GM18951 (cell line): Measurements from ENCODE around the gene DPF1.

Experiments used
- POLR2A ChIP-seq: IDR thresholded peaks from 4 replicates; pipeline ENCODE4 v1.6.1; 2011; ENCODE audit warnings: mild to moderate bottlenecking; ENCODE audit not compliant: insufficient read length, insufficient read depth; ENCODE audit errors: extremely low read depth
- in situ Hi-C: fragments of 300-500 bp; cut with MboI; formaldehyde crosslinking; loops from one replicate; pipeline ENCODE4 v1.12.0; 2022; ENCODE audit warnings: low sequenced_read_pairs, mixed read lengths, inconsistent platforms; ENCODE audit not compliant: unreplicated experiment

The DPF1 gene

GRCh38 chr19:38221919-38222830 is 1.8 kb downstream of the DPF1 start:
- no peak for TF ChIP-seq POLR2A
- in situ Hi-C loops = no loop called here

DNA sequence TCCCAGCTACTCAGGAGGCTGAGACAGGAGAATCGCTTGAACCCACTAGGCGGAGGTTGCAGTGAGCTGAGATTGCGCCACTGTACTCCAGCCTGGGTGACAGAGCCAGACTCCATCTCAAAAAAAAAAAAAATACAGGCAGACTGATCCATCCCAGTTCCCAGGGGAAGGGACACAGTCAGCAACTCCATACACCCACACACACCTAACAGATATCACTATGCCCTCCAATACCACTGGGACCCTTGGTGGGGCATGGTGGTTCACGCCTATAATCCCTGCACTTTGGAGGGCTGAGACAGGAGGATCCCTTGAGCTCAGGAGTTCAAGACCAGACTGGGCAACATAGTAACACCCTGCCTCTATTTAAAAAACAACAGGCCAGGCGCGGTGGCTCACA is 2.6 kb downstream of the DPF1 start:
- TF ChIP-seq POLR2A = no peak
- in situ Hi-C loops = no loop called here

DNA sequence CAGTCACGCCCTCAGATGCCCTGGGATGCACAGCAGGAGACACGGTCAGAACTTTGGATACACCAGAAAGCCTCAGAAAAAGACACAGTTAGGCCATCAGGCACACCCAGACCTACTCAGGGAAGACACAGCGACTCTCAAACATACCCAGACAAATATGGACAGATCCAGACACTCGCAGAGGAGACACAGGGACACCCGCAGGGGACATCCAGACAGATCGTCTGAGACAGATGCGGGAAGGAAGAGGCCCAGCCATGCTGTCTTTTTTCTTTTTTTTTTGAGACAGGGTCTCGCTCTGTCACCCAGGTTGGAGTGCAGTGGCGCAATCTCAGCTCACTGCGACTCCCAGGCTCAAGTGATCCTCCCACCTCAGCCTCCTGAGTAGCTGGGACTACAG is 4.8 kb downstream of the DPF1 start:
- in situ Hi-C loops = no loop called here
- TF ChIP-seq POLR2A = no peak

DNA sequence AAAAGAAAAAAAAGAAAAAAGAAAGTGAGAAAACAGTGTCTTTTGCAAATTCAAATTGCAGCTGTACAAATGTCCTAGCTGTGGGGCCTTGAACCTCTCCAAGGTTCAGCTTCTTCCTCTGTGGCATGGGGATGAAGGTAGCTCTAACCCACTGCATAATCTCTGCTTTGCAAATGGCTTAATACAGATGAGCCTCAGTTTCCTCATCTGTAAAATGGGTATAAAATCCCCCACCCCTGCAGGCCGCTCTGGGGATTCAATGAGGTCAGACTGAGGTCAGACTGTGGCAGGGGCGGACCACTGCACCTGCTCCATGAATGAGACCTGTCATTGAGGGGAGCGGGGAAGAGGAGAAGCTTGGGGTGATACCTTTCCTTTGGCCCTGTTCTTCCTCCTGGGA is 5.8 kb downstream of the DPF1 start:
- no peak for TF ChIP-seq POLR2A
- in situ Hi-C loops = no loop called here

GRCh38 chr19:38216785-38217641 is 7.0 kb downstream of the DPF1 start:
- no peak for TF ChIP-seq POLR2A
- in situ Hi-C loops = no loop called here

DNA sequence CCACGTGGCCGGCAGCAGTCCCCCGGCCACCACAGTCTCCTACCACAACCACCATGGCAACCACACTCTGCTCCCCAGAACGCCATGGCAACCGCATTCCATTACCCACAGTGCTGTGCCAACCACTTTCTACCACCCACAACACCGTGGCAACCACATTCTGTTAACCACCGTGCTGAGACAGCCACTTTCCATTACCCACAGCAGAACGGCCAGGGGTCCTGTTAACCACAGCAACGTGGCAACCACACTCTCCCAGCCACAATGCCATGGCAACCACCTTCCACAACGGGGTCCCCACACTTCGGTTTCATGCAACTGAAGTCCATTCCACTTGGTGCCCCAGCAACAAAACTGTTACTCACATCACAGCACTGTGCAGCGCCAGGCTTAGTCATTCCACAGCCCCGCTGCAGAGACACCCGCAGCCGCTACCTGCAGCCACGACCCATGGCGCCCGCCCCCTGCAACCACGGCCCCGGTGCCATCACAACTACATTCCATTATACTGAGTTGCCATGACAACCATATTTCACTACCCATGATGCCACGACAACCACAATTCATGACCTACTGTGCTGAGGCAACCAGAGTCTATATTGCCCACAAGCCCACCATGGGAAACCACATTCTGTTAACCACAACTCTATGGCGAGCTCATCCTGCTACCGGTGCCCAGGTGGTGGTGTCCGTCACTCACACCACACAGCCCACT is 10.0 kb downstream of the DPF1 start:
- TF ChIP-seq POLR2A = no peak
- in situ Hi-C loops = no loop called here

GRCh38 chr19:38213469-38213868 is 10.6 kb downstream of the DPF1 start:
- no peak for TF ChIP-seq POLR2A
- in situ Hi-C loops = no loop called here

GRCh38 chr19:38211766-38212165 is 12.3 kb downstream of the DPF1 start:
- in situ Hi-C loops = no loop called here

DNA sequence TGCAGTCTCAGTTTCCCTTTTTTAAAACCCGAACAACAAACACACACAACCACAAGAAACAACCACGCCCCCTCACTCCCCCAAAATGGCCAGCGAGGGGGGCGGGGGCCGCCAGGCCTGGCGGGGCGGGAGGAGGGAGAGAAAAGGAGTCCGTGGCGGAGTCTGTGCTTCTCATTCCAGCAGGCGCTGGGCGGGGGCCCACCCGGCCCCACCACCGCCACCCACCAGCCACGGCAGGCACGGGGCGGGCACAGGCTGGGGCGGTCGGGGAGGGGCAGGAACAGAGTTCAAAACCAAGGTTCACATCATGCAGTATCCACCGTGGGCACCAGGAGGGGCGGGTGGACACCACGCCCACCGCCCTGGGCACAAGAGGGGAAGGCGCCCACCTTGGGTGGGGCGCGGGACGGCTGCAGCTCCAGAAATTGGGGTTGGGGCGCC is 12.9 kb downstream of the DPF1 start:
- in situ Hi-C loops = no loop called here
- TF ChIP-seq POLR2A = no peak

More at GRCh38 chr19:38211766-38212165, 12.3 kb downstream of the DPF1 start:
- no peak for TF ChIP-seq POLR2A

DNA sequence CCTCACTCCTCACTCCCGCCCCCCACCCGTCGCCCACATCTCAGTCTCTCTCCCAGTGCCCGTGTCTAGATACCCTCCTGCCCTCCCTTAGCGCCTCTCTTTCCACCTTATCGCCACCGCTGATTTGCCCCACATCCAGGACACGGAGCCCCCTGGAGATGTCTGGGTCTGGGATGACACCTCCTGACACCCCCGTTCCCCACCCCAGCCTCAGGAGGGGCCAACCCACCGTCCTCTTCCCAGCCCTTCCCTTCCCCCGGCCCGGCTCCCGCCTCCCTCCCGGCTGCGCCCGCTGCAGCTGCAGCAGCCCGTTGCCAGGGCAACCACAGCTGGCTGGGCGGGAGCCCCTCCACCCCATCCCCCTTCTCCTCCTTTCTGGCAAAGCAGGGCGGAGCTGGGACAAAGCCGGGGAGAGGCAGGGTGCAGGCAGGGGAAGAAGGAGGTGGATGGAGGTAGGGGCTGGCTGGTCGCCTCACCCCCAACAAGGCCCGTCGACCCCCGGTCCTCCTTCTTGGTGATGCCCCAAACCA is 13.5 kb downstream of the DPF1 start:
- in situ Hi-C loops = no loop called here
- no peak for TF ChIP-seq POLR2A

- no peak for TF ChIP-seq POLR2A
- in situ Hi-C loops = no loop called here
Measured at GRCh38 chr19:38209671-38210457, 14.2 kb downstream of the DPF1 start.

- in situ Hi-C loops = no loop called here
- no peak for TF ChIP-seq POLR2A
Measured at GRCh38 chr19:38209152-38209551, 14.9 kb downstream of the DPF1 start.
